ENCODE results near the gene DIS3L. TPM values are rescaled to one million over a fixed set of nuclear protein-coding genes. Genes with fewer than 3 reads are reported as not detected.

Gene DIS3L
- total RNA-seq, 2 donors from 2014 or later: 19.4 to 35.0 TPM

GRCh38 chr15:66251790-66252684 lies 41.3 kb upstream of the DIS3L start:
- peaks cover 3% of the 10 kb centered on the region for H3K27me3 ChIP-seq (replicated peaks; ENCODE audit: insufficient read depth)
- WGBS: 5% methylated on average over 58 of the region's 72 CpGs
- DNase-seq (ENCODE audit: low spot score): peak; percentile 33

GRCh38 chr15:66252685-66253417 lies 40.5 kb upstream of the DIS3L start:
- DNase-seq (ENCODE audit: low spot score): no peak
- H3K36me3 ChIP-seq: no peaks in the 10 kb centered on the region
- peaks cover 3% of the 10 kb centered on the region for H3K27me3 ChIP-seq (replicated peaks; ENCODE audit: insufficient read depth)
- H3K27ac ChIP-seq: no peak overlapping the region
- under 1% methylated on average over 49 of the region's 64 CpGs for WGBS
- intact Hi-C loops (cut with DNase I): no loop called here
- H3K9me3 ChIP-seq: no peaks in the 10 kb centered on the region
- no peak for TF ChIP-seq POLR2AphosphoS5 (IDR thresholded peaks at IDR 0.05)
- TF ChIP-seq POLR2A (IDR thresholded peaks at IDR 0.05): no peak
- TF ChIP-seq CTCF (IDR thresholded peaks at IDR 0.05): peak in 2 of 4 experiments; percentile 4 to 7
- peaks cover 3% of the 10 kb centered on the region for H3K4me1 ChIP-seq (replicated peaks)
- H3K4me3 ChIP-seq: peak overlapping the region; percentile 32 to 43

More at GRCh38 chr15:66251790-66252684, 41.3 kb upstream of the DIS3L start:
- Histone ChIP-seq H3K9me3 (no peaks in the 10 kb centered on the region), H3K27ac (no peak overlapping the region), H3K4me3 (peak overlapping the region; percentile 32 to 43), H3K4me1 (replicated peaks) (peaks cover 3% of the 10 kb centered on the region), H3K36me3 (no peaks in the 10 kb centered on the region)
- TF ChIP-seq POLR2A (IDR thresholded peaks at IDR 0.05) (no peak), POLR2AphosphoS5 (IDR thresholded peaks at IDR 0.05) (no peak), CTCF (IDR thresholded peaks at IDR 0.05) (peak; percentile 27 to 66 (median 45))
- intact Hi-C loops (cut with DNase I): no loop called here

GRCh38 chr15:66253418-66254088 lies 39.8 kb upstream of the DIS3L start, which contains the start of gene MEGF11:
MEGF11 (minus strand) TSS chr15:66253750; CDS start chr15:66128403, 125,347 bp downstream.
- Histone ChIP-seq H3K27me3 (replicated peaks; ENCODE audit: insufficient read depth) (peaks cover 3% of the 10 kb centered on the region), H3K4me3 (peak within 1 kb of the TSS; percentile 32 to 43), H3K9me3 (no peaks in the 10 kb centered on the region), H3K27ac (no peak within 1 kb of the TSS), H3K4me1 (replicated peaks) (peaks cover 3% of the 10 kb centered on the region), H3K36me3 (no peaks in the 10 kb centered on the region)
- TF ChIP-seq CTCF (IDR thresholded peaks at IDR 0.05): no peak
- WGBS: under 1% methylated on average over 51 of the region's 64 CpGs
- no peak for DNase-seq (ENCODE audit: low spot score)
- intact Hi-C loops (cut with DNase I): no loop called here

GRCh38 chr15:66254089-66254950 lies 39.0 kb upstream of the DIS3L start:
- Histone ChIP-seq H3K27ac (no peak overlapping the region), H3K4me3 (peak overlapping the region; percentile 32 to 43), H3K4me1 (replicated peaks) (peaks cover 3% of the 10 kb centered on the region), H3K36me3 (no peaks in the 10 kb centered on the region), H3K27me3 (replicated peaks; ENCODE audit: insufficient read depth) (peaks cover 3% of the 10 kb centered on the region), H3K9me3 (no peaks in the 10 kb centered on the region)
- DNase-seq (ENCODE audit: low spot score): no peak
- 34% methylated on average over 36 of the region's 36 CpGs for WGBS
- TF ChIP-seq CTCF (IDR thresholded peaks at IDR 0.05) (no peak), POLR2A (IDR thresholded peaks at IDR 0.05) (no peak), POLR2AphosphoS5 (IDR thresholded peaks at IDR 0.05) (no peak)
- intact Hi-C loops (cut with DNase I): no loop called here
